Measurements from ENCODE around the gene SLC7A1. TPM values are rescaled to one million over a fixed set of nuclear protein-coding genes. Genes with fewer than 3 reads are reported as not detected.

SLC7A1 gene
- total RNA-seq, 1 experiment from 2014 or later: 45.4 TPM

- no peaks in the 10 kb centered on the region for H3K27me3 ChIP-seq (ENCODE audit: low read length)
- peaks cover 99% of the 10 kb centered on the region for H3K79me2 ChIP-seq (ENCODE audit: low read length)
- no peaks in the 10 kb centered on the region for H3K9me2 ChIP-seq (replicated peaks; ENCODE audit: insufficient read depth, low read length)
- H3K9me3 ChIP-seq (ENCODE audit: low read length): no peaks in the 10 kb centered on the region
- no peak overlapping the region for H2AFZ ChIP-seq (ENCODE audit: low read length)
- H3K4me1 ChIP-seq (ENCODE audit: low read length): no peaks in the 10 kb centered on the region
- no peak overlapping the region for H3K4me2 ChIP-seq (ENCODE audit: low read depth, low read length, poor library complexity, severe bottlenecking)
- no peak overlapping the region for H3K27ac ChIP-seq (ENCODE audit: low read length)
- peaks cover 16% of the 10 kb centered on the region; the same call in 1 of the 2 replicates for H4K20me1 ChIP-seq (ENCODE audit: insufficient read depth, low read depth, low read length)
- DNase-seq: no peak
- no peak overlapping the region for H3K4me3 ChIP-seq (ENCODE audit: low read length)
- H3K36me3 ChIP-seq (ENCODE audit: insufficient read depth, low read length): no peaks in the 10 kb centered on the region; the same call in 1 of the 2 replicates
- no peak overlapping the region for H3K9ac ChIP-seq (ENCODE audit: low read length)
Observed at GRCh38 chr13:29545988-29546387, 49.5 kb downstream of the SLC7A1 start.

- Histone ChIP-seq H3K9me3 (ENCODE audit: low read length) (no peaks in the 10 kb centered on the region), H3K27me3 (ENCODE audit: low read length) (no peaks in the 10 kb centered on the region), H3K4me2 (ENCODE audit: low read depth, low read length, poor library complexity, severe bottlenecking) (no peak overlapping the region), H3K9ac (ENCODE audit: low read length) (no peak overlapping the region), H3K4me3 (ENCODE audit: low read length) (no peak overlapping the region), H3K27ac (ENCODE audit: low read length) (no peak overlapping the region), H3K9me2 (replicated peaks; ENCODE audit: insufficient read depth, low read length) (no peaks in the 10 kb centered on the region), H2AFZ (ENCODE audit: low read length) (no peak overlapping the region), H3K36me3 (ENCODE audit: insufficient read depth, low read length) (no peaks in the 10 kb centered on the region), H3K4me1 (ENCODE audit: low read length) (no peaks in the 10 kb centered on the region), H4K20me1 (ENCODE audit: insufficient read depth, low read depth, low read length) (peaks cover 32% of the 10 kb centered on the region; the same call in 1 of the 2 replicates), H3K79me2 (ENCODE audit: low read length) (peaks cover 99% of the 10 kb centered on the region)
- no peak for DNase-seq
Observed at GRCh38 chr13:29543230-29544215, 52.0 kb downstream of the SLC7A1 start.

GRCh38 chr13:29542381-29542780 is 53.1 kb downstream of the SLC7A1 start:
- no peak overlapping the region for H3K27ac ChIP-seq (ENCODE audit: low read length)
- DNase-seq: no peak
- H3K4me3 ChIP-seq (ENCODE audit: low read length): no peak overlapping the region
- no peak overlapping the region for H3K9ac ChIP-seq (ENCODE audit: low read length)
- no peak overlapping the region for H3K4me2 ChIP-seq (ENCODE audit: low read depth, low read length, poor library complexity, severe bottlenecking)
- no peaks in the 10 kb centered on the region for H3K27me3 ChIP-seq (ENCODE audit: low read length)
- H4K20me1 ChIP-seq (ENCODE audit: insufficient read depth, low read depth, low read length): peaks cover 44% of the 10 kb centered on the region; the same call in 1 of the 2 replicates
- H3K79me2 ChIP-seq (ENCODE audit: low read length): peaks cover 99% of the 10 kb centered on the region
- H3K36me3 ChIP-seq (ENCODE audit: insufficient read depth, low read length): no peaks in the 10 kb centered on the region
- H2AFZ ChIP-seq (ENCODE audit: low read length): no peak overlapping the region
- no peaks in the 10 kb centered on the region for H3K9me2 ChIP-seq (replicated peaks; ENCODE audit: insufficient read depth, low read length)
- H3K9me3 ChIP-seq (ENCODE audit: low read length): no peaks in the 10 kb centered on the region
- H3K4me1 ChIP-seq (ENCODE audit: low read length): no peaks in the 10 kb centered on the region

- Histone ChIP-seq H3K4me2 (ENCODE audit: low read depth, low read length, poor library complexity, severe bottlenecking) (no peak overlapping the region), H3K9ac (ENCODE audit: low read length) (no peak overlapping the region), H3K4me1 (ENCODE audit: low read length) (no peaks in the 10 kb centered on the region), H3K79me2 (ENCODE audit: low read length) (peaks cover 97% of the 10 kb centered on the region), H3K9me3 (ENCODE audit: low read length) (no peaks in the 10 kb centered on the region), H3K36me3 (ENCODE audit: insufficient read depth, low read length) (0 out of 2 replicates have a peak, but pooled peaks cover 2% of the 10 kb centered on the region), H3K4me3 (ENCODE audit: low read length) (no peak overlapping the region), H4K20me1 (ENCODE audit: insufficient read depth, low read depth, low read length) (peaks cover 50% of the 10 kb centered on the region; the same call in 1 of the 2 replicates), H3K27ac (ENCODE audit: low read length) (no peak overlapping the region), H3K9me2 (replicated peaks; ENCODE audit: insufficient read depth, low read length) (no peaks in the 10 kb centered on the region), H2AFZ (ENCODE audit: low read length) (no peak overlapping the region), H3K27me3 (ENCODE audit: low read length) (no peaks in the 10 kb centered on the region)
- DNase-seq: no peak
Observed at GRCh38 chr13:29541400-29541799, 54.1 kb downstream of the SLC7A1 start.

GRCh38 chr13:29540799-29541198 is 54.7 kb downstream of the SLC7A1 start:
- H3K36me3 ChIP-seq (ENCODE audit: insufficient read depth, low read length): 0 out of 2 replicates have a peak, but pooled peaks cover 8% of the 10 kb centered on the region
- no peaks in the 10 kb centered on the region for H3K9me3 ChIP-seq (ENCODE audit: low read length)
- no peak overlapping the region for H3K4me2 ChIP-seq (ENCODE audit: low read depth, low read length, poor library complexity, severe bottlenecking)
- H3K27ac ChIP-seq (ENCODE audit: low read length): no peak overlapping the region
- H3K9ac ChIP-seq (ENCODE audit: low read length): no peak overlapping the region
- peaks cover 97% of the 10 kb centered on the region for H3K79me2 ChIP-seq (ENCODE audit: low read length)
- peaks cover 47% of the 10 kb centered on the region; the same call in 1 of the 2 replicates for H4K20me1 ChIP-seq (ENCODE audit: insufficient read depth, low read depth, low read length)
- no peak for DNase-seq
- H3K9me2 ChIP-seq (replicated peaks; ENCODE audit: insufficient read depth, low read length): no peaks in the 10 kb centered on the region
- no peak overlapping the region for H2AFZ ChIP-seq (ENCODE audit: low read length)
- no peaks in the 10 kb centered on the region for H3K4me1 ChIP-seq (ENCODE audit: low read length)
- H3K4me3 ChIP-seq (ENCODE audit: low read length): no peak overlapping the region
- no peaks in the 10 kb centered on the region for H3K27me3 ChIP-seq (ENCODE audit: low read length)

GRCh38 chr13:29540334-29540733 is 55.2 kb downstream of the SLC7A1 start:
- DNase-seq: no peak
- Histone ChIP-seq H3K27me3 (ENCODE audit: low read length) (no peaks in the 10 kb centered on the region), H3K9me3 (ENCODE audit: low read length) (no peaks in the 10 kb centered on the region), H3K79me2 (ENCODE audit: low read length) (peaks cover 92% of the 10 kb centered on the region), H3K36me3 (ENCODE audit: insufficient read depth, low read length) (peaks cover 8% of the 10 kb centered on the region; the same call in 1 of the 2 replicates), H3K4me2 (ENCODE audit: low read depth, low read length, poor library complexity, severe bottlenecking) (no peak overlapping the region), H4K20me1 (ENCODE audit: insufficient read depth, low read depth, low read length) (peaks cover 46% of the 10 kb centered on the region; the same call in 1 of the 2 replicates), H3K4me3 (ENCODE audit: low read length) (no peak overlapping the region), H3K27ac (ENCODE audit: low read length) (no peak overlapping the region), H2AFZ (ENCODE audit: low read length) (no peak overlapping the region), H3K9me2 (replicated peaks; ENCODE audit: insufficient read depth, low read length) (no peaks in the 10 kb centered on the region), H3K4me1 (ENCODE audit: low read length) (no peaks in the 10 kb centered on the region), H3K9ac (ENCODE audit: low read length) (no peak overlapping the region)

- Histone ChIP-seq H3K4me1 (ENCODE audit: low read length) (no peaks in the 10 kb centered on the region), H2AFZ (ENCODE audit: low read length) (no peak overlapping the region), H4K20me1 (ENCODE audit: insufficient read depth, low read depth, low read length) (peaks cover 46% of the 10 kb centered on the region; the same call in 1 of the 2 replicates), H3K9me3 (ENCODE audit: low read length) (no peaks in the 10 kb centered on the region), H3K4me3 (ENCODE audit: low read length) (no peak overlapping the region), H3K9me2 (replicated peaks; ENCODE audit: insufficient read depth, low read length) (no peaks in the 10 kb centered on the region), H3K9ac (ENCODE audit: low read length) (no peak overlapping the region), H3K79me2 (ENCODE audit: low read length) (peaks cover 87% of the 10 kb centered on the region), H3K36me3 (ENCODE audit: insufficient read depth, low read length) (peaks cover 10% of the 10 kb centered on the region; the same call in 1 of the 2 replicates), H3K27me3 (ENCODE audit: low read length) (no peaks in the 10 kb centered on the region), H3K4me2 (ENCODE audit: low read depth, low read length, poor library complexity, severe bottlenecking) (no peak overlapping the region), H3K27ac (ENCODE audit: low read length) (no peak overlapping the region)
- no peak for DNase-seq
Observed at GRCh38 chr13:29539856-29540255, 55.6 kb downstream of the SLC7A1 start.

GRCh38 chr13:29538652-29539040 is 56.8 kb downstream of the SLC7A1 start:
- no peak for DNase-seq
- Histone ChIP-seq H3K9ac (ENCODE audit: low read length) (no peak overlapping the region), H3K36me3 (ENCODE audit: insufficient read depth, low read length) (peaks cover 17% of the 10 kb centered on the region; the same call in 1 of the 2 replicates), H3K27me3 (ENCODE audit: low read length) (no peaks in the 10 kb centered on the region), H3K27ac (ENCODE audit: low read length) (no peak overlapping the region), H3K4me2 (ENCODE audit: low read depth, low read length, poor library complexity, severe bottlenecking) (no peak overlapping the region), H3K9me2 (replicated peaks; ENCODE audit: insufficient read depth, low read length) (no peaks in the 10 kb centered on the region), H3K4me3 (ENCODE audit: low read length) (no peak overlapping the region), H4K20me1 (ENCODE audit: insufficient read depth, low read depth, low read length) (peaks cover 46% of the 10 kb centered on the region; the same call in 1 of the 2 replicates), H2AFZ (ENCODE audit: low read length) (no peak overlapping the region), H3K4me1 (ENCODE audit: low read length) (no peaks in the 10 kb centered on the region), H3K79me2 (ENCODE audit: low read length) (peaks cover 82% of the 10 kb centered on the region), H3K9me3 (ENCODE audit: low read length) (no peaks in the 10 kb centered on the region)

Measured in Karpas-422 (cell line).